ENCODE results near the gene INTS11. TPM values are rescaled to one million over a fixed set of nuclear protein-coding genes. Genes with fewer than 3 reads are reported as not detected.

Gene INTS11
- total and polyA plus RNA-seq, 2 experiments from 2014 or later, result 75.8 to 124 TPM

DNA sequence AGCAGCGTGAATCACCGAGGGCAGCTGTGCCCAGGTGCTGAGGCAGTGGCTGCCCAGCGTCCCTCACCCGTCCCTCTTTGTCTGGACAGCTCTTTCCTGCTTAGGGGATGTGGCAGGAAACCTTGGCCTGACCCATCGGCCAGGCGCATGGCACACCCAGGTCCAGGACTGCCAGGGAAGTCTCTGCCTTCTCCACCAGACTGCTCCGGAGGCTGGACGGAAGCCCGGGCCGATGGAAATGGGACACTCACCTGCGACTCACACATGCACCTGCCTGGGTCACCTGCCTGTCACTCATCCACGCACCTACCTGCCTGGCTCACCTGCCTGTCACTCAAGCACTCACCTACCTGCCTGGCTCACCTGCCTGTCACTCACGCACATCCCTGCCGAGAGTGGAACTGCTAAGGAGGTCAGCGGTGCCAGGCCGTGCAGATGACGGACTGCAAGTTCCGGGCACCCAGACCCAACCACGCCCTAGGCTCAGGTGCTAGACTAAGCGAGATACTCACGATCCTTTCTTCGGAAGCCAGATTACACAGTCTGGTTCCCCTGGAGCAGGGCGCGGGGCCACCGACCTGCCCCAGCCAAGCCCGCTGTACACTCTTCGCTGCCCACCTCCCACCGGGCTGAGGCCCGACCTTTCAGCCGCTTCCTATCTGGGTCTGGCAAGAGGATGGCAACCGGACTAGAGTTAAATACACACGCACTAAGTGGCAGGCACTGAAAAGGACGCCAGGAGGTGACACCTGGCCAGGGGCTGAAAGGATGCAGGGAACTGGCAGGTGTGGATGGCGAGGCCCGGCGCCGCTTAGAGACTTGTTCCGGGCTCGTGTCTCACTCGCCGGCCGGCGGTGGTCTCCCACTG lies 51.9 kb downstream of the INTS11 start:
- H3K27me3 ChIP-seq, result no peaks in the 10 kb centered on the region
- TF ChIP-seq, protein P1, sequence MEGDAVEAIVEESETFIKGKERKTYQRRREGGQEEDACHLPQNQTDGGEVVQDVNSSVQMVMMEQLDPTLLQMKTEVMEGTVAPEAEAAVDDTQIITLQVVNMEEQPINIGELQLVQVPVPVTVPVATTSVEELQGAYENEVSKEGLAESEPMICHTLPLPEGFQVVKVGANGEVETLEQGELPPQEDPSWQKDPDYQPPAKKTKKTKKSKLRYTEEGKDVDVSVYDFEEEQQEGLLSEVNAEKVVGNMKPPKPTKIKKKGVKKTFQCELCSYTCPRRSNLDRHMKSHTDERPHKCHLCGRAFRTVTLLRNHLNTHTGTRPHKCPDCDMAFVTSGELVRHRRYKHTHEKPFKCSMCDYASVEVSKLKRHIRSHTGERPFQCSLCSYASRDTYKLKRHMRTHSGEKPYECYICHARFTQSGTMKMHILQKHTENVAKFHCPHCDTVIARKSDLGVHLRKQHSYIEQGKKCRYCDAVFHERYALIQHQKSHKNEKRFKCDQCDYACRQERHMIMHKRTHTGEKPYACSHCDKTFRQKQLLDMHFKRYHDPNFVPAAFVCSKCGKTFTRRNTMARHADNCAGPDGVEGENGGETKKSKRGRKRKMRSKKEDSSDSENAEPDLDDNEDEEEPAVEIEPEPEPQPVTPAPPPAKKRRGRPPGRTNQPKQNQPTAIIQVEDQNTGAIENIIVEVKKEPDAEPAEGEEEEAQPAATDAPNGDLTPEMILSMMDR (IDR thresholded peaks at IDR 0.05; ENCODE audit: low read depth, low read length), result no peak
- peak overlapping the region; percentile 92 for H3K27ac ChIP-seq
- H3K4me1 ChIP-seq (ENCODE audit: low read depth), result peaks cover 19% of the 10 kb centered on the region
- no peaks in the 10 kb centered on the region for H3K9me3 ChIP-seq (ENCODE audit: low read depth)
- no peak for DNase-seq (ENCODE audit: low read depth in 1 of 2, low spot score in 1 of 2)
- no peaks in the 10 kb centered on the region for H3K36me3 ChIP-seq
- peak overlapping the region; percentile 77 for H3K4me3 ChIP-seq

DNA sequence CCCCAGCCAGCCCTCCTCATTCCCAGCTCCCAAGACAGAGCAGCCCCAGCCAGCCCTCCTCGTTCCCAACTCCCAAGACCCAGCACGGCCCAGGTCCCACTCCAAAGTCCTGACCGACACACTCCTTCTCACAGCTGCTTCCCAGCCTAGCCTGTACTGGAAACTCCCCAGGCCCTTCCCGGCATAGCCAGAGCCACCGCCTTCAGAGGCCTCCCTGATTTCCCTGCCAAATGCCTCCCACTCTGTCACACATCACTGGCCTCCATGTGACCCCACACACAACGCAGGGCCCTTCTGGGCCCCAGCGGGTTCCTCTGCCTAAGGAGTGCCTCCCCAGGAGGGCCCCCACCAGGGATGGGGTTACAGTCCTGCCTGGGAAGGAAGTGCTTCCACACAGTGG lies 53.6 kb downstream of the INTS11 start:
- TF ChIP-seq, protein P1 (IDR thresholded peaks at IDR 0.05; ENCODE audit: low read depth, low read length), result no peak
- Histone ChIP-seq H3K27me3 (no peaks in the 10 kb centered on the region), H3K27ac (no peak overlapping the region), H3K36me3 (peaks cover 2% of the 10 kb centered on the region), H3K4me1 (ENCODE audit: low read depth) (peaks cover 19% of the 10 kb centered on the region), H3K4me3 (no peak overlapping the region), H3K9me3 (ENCODE audit: low read depth) (no peaks in the 10 kb centered on the region)
- DNase-seq (ENCODE audit: low read depth in 1 of 2, low spot score in 1 of 2), result peak in 1 of 2 donors; percentile 62

DNA sequence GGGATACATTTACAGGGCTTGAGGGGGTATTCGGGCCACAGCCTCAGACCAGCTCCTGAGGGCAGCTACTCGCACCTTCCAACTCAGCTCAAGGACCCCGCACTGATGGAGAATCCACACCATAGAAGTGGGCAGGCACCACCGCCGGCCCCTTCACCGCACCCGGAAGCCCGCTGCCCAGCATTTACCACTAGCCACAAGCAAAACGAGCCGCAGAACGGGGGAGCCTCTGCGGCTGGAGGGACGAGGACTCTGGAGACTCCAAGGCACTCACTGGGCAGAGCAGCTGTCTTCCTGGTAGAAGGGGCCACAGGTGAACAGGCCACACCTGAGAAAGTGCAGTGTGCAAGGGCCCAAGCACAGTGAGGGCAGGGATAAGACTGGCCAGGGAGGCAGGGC lies 56.2 kb downstream of the INTS11 start:
- Histone ChIP-seq H3K27ac (no peak overlapping the region), H3K4me1 (ENCODE audit: low read depth) (peaks cover 19% of the 10 kb centered on the region), H3K36me3 (peaks cover 6% of the 10 kb centered on the region), H3K27me3 (no peaks in the 10 kb centered on the region), H3K4me3 (no peak overlapping the region), H3K9me3 (ENCODE audit: low read depth) (no peaks in the 10 kb centered on the region)
- TF ChIP-seq, protein P1 (IDR thresholded peaks at IDR 0.05; ENCODE audit: low read depth, low read length), result no peak
- DNase-seq (ENCODE audit: low read depth in 1 of 2, low spot score in 1 of 2), result no peak

DNA sequence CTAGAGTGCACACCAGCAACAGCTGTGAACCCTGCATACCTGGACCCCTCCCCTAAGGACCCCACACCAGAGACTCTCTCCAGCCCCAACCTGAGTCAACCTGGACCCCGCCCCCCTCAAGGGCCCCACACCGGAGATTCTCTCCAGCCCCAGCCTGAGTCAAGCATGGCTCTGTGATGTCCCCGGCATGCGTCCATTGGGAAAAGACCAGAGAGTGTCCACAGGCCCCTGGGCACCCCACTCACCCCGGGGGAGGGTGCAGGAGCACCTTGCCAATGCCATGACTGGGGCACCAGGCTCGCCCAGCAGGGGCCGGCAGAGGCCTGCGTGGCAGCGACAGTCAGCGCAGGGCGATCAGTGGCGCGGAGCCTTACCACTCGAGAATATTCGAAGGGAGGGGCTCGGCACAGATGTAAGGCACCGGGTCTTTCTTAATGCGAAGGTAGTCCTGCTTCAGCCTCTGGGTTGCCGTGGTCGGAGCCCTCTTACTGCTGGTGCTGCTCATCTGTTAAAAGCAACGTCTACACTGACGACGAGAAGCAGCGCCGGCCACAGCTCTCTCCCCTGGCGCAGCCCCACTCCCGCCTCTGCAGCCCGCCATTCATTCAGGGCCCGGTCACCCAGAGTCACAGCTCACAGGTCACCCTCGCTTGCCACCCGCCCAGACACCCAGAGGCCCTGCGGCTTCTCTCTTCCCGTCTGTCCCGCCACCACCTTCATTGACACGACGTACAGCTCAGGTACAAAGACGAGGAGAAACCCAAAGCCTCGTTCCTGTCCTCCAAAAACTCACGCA lies 56.8 kb downstream of the INTS11 start:
- H3K27me3 ChIP-seq, result no peaks in the 10 kb centered on the region
- peaks cover 12% of the 10 kb centered on the region for H3K36me3 ChIP-seq
- H3K27ac ChIP-seq, result no peak overlapping the region
- H3K4me1 ChIP-seq (ENCODE audit: low read depth), result peaks cover 17% of the 10 kb centered on the region
- no peaks in the 10 kb centered on the region for H3K9me3 ChIP-seq (ENCODE audit: low read depth)
- no peak for DNase-seq (ENCODE audit: low read depth in 1 of 2, low spot score in 1 of 2)
- TF ChIP-seq, protein P1 (IDR thresholded peaks at IDR 0.05; ENCODE audit: low read depth, low read length), result no peak
- no peak overlapping the region for H3K4me3 ChIP-seq

DNA sequence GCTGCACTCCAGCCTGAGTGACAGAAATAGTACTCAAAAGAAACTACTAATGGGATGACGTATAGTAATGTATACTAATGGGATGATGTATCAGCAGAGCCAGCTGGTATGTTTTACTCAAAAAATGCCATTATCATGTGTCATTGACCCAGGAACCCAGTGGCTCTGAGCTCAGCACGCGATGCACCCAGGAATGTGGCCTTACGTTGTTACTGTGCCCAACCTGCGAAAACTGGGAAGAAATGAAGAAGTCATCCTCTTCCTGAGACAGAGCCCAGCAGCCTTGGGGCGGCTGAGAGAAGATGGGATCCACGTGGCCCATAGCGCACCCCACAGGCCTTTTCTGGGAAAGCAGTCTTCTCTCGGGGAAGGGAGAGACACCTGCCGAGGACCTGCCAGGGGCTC lies 59.6 kb downstream of the INTS11 start:
- TF ChIP-seq, protein P1 (IDR thresholded peaks at IDR 0.05; ENCODE audit: low read depth, low read length), result peak; percentile 51
- Histone ChIP-seq H3K9me3 (ENCODE audit: low read depth) (no peaks in the 10 kb centered on the region), H3K27ac (peak overlapping the region; percentile 35), H3K36me3 (peaks cover 15% of the 10 kb centered on the region), H3K4me3 (no peak overlapping the region), H3K27me3 (no peaks in the 10 kb centered on the region), H3K4me1 (ENCODE audit: low read depth) (no peaks in the 10 kb centered on the region)
- DNase-seq (ENCODE audit: low read depth in 1 of 2, low spot score in 1 of 2), result peak in 1 of 2 donors; percentile 79

Data from cardiac muscle cell (in vitro differentiated cells and primary cell).